ENCODE data around the gene RAB4B.
A peak's percentile ranks its signal among the peaks of the same experiment; 100 is the strongest.
"Not testable (repeated sequence)": the region's sequence is repeated elsewhere in the genome, so short reads cannot be mapped to it uniquely, and the experiment has no call there.

RAB4B gene

GRCh38 chr19:40819479-40820234 is 41.6 kb downstream of the RAB4B start:
- not testable (repeated sequence) for DNase-seq (ENCODE audit: low spot score)

GRCh38 chr19:40822161-40822560 is 44.1 kb downstream of the RAB4B start:
- FAIRE-seq = no peak
- DNase-seq (ENCODE audit: low spot score) = no peak

More at GRCh38 chr19:40819479-40820234, 41.6 kb downstream of the RAB4B start:
- FAIRE-seq = not testable (repeated sequence)

- not testable (repeated sequence) for DNase-seq (ENCODE audit: low spot score); FAIRE-seq
Observed at GRCh38 chr19:40822704-40823553, 44.9 kb downstream of the RAB4B start.

DNA sequence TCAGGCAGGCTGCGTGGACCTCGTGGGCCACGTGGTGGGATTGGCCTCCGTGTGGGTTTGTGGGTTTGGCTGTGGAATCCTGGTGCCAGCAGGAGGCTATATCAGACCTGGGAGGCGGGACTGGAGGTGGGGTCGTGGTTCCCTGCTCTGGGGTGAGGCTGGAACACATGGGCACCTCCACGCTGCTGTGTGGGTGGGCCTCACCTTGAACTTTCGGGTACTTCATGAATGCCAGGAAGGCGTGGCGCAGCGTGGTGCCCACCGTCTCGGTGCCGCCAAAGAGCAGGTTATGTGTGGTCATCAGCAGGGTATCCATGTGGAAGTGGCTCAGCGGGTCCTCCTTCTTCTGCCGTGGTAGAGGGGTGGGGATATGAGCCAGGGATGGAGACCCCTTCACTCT is 46.9 kb downstream of the RAB4B start:
- DNase-seq (ENCODE audit: low spot score); FAIRE-seq: not testable (repeated sequence)

DNA sequence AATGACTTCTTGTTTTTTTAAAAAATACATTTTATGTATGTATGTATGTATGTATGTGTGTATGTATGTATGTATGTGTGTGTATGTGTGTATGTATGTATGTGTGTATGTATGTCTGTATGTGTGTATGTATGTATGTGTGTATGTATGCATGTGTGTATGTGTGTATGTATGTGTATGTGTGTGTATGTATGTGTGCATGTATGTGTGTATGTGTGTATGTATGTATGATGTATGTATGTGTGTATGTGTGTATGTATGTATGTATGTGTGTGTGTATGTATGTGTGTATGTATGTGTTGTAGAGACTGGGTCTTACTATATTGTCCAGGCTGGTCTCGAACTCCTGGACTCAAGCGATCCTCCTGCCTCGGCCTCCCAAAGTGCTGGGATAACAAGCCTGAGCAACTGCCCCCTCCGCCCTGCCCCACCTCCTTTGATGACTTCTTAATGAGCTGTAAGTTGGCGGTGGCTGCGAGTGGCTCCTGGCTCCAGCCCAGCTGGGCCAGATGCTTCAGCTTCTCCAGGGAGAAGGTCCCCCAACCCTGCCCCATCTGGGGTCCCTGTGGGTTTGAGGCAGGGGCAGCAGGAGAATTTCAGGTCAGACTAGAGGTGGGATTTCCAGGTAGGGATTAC is 47.5 kb downstream of the RAB4B start:
- peak; percentile 13 for FAIRE-seq
- DNase-seq (ENCODE audit: low spot score) = not testable (repeated sequence)

DNA sequence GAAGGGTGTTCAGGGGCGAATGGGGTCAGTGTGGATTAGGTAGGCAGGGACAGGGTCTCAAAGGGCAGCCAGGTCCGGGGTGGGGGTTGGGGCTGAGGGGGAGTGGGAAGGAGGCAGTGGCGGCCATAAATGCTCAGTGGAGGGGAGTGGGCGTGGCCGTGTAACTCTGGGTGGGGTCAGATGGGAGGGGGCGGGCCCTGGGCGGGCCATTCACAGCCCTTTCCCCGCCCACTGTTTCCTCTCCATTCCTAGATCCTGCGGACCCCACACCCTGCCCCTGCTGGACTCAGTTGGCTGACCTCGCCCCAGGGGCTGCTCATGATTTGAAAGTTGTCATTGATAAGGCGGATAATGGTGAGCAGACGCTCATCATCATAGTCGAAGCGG is 48.3 kb downstream of the RAB4B start:
- not testable (repeated sequence) for FAIRE-seq; DNase-seq (ENCODE audit: low spot score)

GRCh38 chr19:40826699-40827385 is 48.8 kb downstream of the RAB4B start:
- FAIRE-seq = peak; percentile 95
- DNase-seq (ENCODE audit: low spot score) = not testable (repeated sequence)

- FAIRE-seq (no peak), DNase-seq (ENCODE audit: low spot score) (no peak)
Observed at GRCh38 chr19:40827386-40828247, 49.6 kb downstream of the RAB4B start.

DNA sequence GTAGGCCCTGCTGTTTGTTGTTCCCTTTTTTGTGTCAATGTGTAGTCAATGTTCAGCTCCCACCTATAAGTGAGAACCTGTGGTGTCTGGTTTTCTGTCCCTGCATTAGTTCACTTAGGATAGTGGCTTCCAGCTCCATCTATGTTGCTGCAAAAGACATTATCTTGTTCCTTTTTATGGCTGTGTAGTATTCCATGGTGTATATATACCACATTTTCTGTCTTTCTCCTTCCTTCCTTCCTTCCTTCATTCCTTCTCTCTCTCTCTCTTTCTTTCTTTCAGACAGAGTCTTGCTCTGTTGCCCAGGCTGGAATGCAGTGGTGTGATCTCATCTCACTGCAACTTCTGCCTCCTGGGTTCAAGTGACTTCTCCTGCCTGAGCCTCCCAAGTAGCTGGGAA is 51.2 kb downstream of the RAB4B start:
- no peak for DNase-seq (ENCODE audit: low spot score)
- no peak for FAIRE-seq

DNA sequence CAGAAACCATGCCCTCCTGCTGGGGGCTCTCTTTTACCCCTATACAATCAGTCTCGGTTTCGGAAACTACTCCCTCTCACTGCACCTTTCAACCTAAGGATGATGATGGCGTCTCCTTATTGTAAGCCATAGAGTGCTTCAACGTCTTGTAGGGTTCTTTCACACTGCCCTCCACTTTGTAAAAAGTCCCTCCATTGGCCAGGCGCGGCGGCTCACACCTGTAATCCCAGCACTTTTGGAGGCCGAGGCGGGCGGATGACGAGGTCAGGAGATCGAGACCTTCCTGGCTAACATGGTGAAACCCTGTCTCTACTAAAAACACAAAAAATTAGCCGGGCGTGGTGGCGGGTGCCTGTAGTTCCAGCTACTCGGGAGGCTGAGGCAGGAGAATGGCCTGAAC is 52.7 kb downstream of the RAB4B start:
- not testable (repeated sequence) for DNase-seq (ENCODE audit: low spot score); FAIRE-seq

DNA sequence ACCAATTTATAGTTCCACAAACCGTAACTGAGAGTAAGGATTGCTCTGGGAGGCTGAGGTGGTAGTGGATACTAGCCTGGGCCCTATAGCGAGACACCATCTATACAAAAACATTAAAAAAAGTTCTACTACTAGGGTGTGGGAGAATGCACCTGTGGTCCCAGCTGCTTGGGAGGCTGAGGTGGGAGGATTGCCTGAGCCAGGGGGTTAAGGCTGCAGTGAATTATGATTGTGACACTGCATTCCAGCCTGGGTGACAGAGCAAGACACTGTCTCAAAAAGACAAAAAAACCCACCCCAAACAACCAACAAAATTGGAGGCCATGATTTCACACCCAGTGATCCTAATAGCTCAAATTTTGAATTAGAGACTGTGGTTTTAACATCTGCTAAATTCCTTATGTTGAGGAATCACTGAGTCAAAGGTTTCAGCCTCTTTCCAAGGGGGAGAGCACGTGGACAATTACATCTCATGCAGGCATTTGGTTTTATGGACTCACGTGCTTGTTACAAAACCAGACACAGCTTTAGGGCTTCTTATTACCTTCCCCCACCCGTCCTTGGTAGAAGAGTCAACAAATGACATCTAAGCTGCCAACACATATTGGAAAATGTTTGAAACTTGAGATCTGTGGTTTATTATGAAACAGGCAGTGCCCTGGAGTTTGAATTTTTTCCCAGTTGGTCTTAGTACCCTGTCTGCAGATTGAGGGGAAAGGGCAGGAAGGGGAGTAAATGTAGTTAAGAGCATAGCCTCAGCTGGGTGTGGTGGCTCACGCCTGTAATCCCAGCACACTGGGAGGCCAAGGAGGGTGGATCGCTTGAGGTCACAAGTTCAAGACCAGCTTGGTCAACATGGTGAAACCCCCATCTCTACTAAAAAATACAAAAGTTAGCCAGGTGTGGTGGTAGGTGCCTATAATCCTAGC is 53.7 kb downstream of the RAB4B start:
- DNase-seq (ENCODE audit: low spot score) (peak; percentile 70), FAIRE-seq (no peak)

DNA sequence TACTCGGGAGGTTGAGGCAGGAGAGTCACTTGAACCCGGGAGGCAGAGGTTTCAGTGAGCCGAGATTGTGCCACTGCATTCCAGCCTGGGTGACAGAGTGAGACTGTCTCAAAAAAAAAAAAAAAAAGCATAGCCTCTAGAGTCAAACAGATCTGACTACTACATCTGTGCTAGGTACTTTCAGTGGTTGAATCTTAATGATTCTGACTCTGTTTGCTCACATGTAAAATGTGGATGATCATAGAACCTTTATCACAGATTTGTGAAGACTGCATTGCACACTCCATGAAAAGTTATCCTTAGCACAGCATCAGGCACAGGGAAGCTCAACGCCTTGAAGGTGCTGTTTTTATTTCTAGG is 54.4 kb downstream of the RAB4B start:
- DNase-seq (ENCODE audit: low spot score) = not testable (repeated sequence)

GRCh38 chr19:40833728-40834533 is 55.9 kb downstream of the RAB4B start:
- peak; percentile 63 for FAIRE-seq

More for the DNA sequence above, 54.4 kb downstream of the RAB4B start:
- FAIRE-seq = not testable (repeated sequence)

DNA sequence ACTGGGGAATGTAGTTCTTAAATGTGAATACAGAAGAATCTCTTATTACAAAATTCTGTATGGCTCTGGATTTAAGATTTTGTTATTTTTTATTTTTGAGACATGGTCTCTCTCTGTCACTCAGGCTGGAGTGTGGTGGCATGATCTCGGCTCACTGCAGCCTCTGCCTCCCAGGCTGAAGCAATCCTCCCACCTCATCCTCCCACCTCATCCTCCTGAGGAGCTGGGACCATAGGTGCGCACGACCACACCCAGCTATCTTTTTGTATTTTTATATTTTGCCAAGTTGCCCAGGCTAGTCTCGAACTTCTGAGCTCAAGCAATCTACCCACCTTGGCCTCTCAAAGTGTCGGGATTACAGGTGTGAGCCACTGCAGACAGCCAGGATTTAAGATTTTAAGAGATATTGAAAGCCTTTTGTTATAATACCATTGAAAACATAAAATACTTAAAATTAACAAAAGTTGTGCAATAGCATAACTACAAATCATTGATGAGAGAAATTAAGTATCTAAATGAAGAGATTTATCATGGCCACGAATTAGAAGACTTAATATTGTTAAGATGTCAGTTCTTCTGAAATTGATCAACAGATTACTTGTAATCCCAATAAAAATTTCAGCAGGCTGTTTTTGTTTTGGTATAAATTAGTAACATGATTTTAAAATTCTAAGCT is 58.8 kb downstream of the RAB4B start:
- FAIRE-seq (no peak), DNase-seq (ENCODE audit: low spot score) (no peak)

More at GRCh38 chr19:40833728-40834533, 55.9 kb downstream of the RAB4B start:
- DNase-seq (ENCODE audit: low spot score) = peak; percentile 16

DNA sequence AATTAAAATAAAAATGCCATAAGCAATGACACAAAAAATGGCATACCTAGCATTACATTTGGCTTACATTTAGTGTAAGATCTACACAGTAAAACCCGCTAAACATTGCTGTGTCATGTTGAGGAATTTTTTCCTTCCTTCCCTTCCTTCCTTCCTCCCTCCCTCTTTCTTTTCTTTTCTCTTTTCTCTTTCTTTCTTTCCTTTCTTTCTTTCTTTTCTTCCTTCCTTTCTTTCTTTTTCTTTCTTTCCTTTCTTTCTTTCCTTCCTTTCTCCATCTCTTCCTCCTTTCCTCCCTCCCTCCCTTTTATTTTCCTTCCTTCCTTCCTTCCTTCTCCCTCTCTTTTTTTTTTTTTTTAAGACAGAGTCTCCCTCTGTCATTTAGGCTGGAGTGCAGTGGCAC is 60.4 kb downstream of the RAB4B start:
- not testable (repeated sequence) for DNase-seq (ENCODE audit: low spot score); FAIRE-seq

DNA sequence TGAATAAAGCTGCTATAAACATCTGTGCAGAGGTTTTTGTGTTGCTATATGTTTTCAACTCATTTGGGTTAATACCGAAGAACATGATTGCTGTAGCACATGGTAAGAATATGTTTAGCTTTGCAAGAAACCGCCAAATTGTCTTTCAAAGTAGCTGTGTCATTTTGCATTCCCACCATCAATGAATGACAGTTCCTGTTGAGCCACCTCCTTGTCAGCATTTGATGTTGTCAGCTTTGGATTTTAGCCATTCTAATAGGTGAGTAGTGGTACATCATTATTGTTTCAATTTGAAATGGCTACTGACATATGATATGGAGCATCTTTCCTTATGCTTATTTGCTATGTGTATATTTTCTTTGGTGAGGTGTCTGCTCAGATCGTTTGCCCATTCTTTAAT is 64.0 kb downstream of the RAB4B start:
- FAIRE-seq; DNase-seq (ENCODE audit: low spot score): not testable (repeated sequence)

DNA sequence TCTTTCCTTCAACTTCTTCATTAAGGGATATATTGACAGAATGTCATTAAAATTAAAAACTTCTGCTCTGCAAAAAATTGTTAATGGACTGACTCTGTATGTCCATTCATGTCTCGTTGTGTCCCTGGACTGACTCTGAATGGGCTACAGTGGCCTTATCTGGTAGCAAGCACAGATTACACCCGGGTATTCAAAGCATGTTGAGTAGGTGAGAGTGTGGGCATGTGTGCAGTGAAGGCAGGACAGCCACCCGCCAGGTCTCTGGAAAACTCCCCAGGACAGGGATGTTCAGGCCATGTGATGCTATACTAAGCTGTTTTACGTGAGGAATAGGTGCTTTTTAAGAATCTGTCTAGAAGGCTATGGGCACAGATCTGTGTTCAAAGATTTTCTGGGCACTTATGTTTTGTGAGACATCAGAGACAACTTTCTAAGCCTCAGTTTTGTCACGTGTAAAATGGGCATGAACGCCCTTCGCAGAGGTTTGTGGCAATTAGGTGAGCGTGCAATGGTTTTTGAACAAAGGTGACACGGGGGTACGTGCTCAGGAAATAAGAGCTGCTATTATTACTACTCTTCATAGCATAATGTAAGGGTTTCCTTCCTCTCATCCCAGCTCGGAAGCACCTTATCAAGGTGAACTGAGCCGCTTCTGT is 65.1 kb downstream of the RAB4B start:
- DNase-seq (ENCODE audit: low spot score); FAIRE-seq: not testable (repeated sequence)
